ENCODE data around the gene ISLR. TPM values are rescaled to one million over a fixed set of nuclear protein-coding genes. Genes with fewer than 3 reads are reported as not detected.

The ISLR gene
- total and polyA plus RNA-seq, 9 of the 15 experiments (the other 6 are each of a cell fraction or from before 2014, with no cell fraction given): not detected

DNA sequence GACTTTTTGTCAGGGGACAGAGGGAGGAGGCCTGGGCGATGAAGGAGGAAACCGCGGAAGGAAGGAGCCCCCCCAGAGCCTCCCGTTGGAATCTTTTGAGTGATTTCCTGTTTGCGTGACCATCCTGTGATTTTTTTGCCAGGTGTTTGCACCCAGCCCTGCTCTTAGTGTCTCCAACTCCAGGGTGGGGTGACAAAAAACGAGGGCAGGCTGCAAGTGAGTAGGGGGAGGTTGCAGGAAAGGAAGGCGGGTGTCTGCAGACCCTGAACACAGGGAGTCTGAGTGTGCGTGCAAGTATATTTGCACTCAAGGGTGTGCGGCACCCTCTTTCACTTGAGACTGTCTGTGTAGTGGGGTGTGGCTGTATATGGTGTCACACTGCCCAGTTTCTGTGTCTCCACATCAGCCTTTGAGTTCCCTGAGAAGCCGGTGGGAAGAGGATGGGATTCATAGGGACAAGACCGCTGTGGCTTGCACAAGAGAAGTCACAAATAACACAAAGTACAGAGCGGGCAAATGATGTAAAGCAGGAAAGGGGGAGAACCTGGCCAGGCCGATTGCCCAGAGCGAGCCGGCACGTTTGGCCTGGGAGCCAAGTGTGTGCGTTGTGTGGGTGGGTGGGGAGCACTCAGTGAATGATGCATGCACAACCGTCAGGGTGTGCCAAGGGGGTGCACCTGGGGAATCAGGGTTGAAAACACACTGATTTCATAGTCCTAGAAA is 36.5 kb upstream of the ISLR start (continued):
- no peak for TF ChIP-seq ZNF324 (CRISPR knock-in tag; IDR thresholded peaks at IDR 0.05)
- no peak for TF ChIP-seq THRAP3 (IDR thresholded peaks at IDR 0.05; ENCODE audit: borderline replicate concordance)
- TF ChIP-seq NUFIP1 (IDR thresholded peaks at IDR 0.05; ENCODE audit: partially characterized antibody): no peak
- no peak for TF ChIP-seq POLR3A (IDR thresholded peaks at IDR 0.05; ENCODE audit: borderline replicate concordance, extremely low read depth, insufficient read depth, insufficient read length)
- TF ChIP-seq HMGN3 (IDR thresholded peaks at IDR 0.05; ENCODE audit: borderline replicate concordance, extremely low read depth, insufficient read length, low read depth, low read length): no peak
- TF ChIP-seq XRCC4 (IDR thresholded peaks at IDR 0.05; ENCODE audit: extremely low read depth, insufficient read depth, insufficient read length): no peak
- no peak for TF ChIP-seq PRMT5 (CRISPR knock-in tag; IDR thresholded peaks at IDR 0.05)
- no peak for TF ChIP-seq ZBED1 (IDR thresholded peaks at IDR 0.05)
- TF ChIP-seq, protein P1, sequence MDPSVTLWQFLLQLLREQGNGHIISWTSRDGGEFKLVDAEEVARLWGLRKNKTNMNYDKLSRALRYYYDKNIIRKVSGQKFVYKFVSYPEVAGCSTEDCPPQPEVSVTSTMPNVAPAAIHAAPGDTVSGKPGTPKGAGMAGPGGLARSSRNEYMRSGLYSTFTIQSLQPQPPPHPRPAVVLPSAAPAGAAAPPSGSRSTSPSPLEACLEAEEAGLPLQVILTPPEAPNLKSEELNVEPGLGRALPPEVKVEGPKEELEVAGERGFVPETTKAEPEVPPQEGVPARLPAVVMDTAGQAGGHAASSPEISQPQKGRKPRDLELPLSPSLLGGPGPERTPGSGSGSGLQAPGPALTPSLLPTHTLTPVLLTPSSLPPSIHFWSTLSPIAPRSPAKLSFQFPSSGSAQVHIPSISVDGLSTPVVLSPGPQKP (CRISPR knock-in tag; IDR thresholded peaks at IDR 0.05): no peak
- TF ChIP-seq CGGBP1 (CRISPR knock-in tag; IDR thresholded peaks at IDR 0.05): no peak
